Astrocyte (in vitro differentiated cells and primary cell): ENCODE results near the gene NEK10. TPM values are rescaled to one million over a fixed set of nuclear protein-coding genes. Genes with fewer than 3 reads are reported as not detected.

Experiments used
- DNase-seq: peaks from one replicate; pipeline ENCODE4 v3.0.0-alpha.2; 2010; ENCODE audit warnings: low read depth
- FAIRE-seq: peaks from 2 replicates; lab custom pipeline; 2011; peaks lifted over from hg19 to GRCh38; lab: Jason Lieb, UNC
- H2AFZ ChIP-seq: 2 replicates; pipeline ENCODE4 v1.6.0; 2012; ENCODE audit warnings: low read depth, low read length, inconsistent platforms
- H3K27ac ChIP-seq: 2 replicates; pipeline ENCODE4 v1.5.1; 2011; ENCODE audit warnings: low read depth, low read length, inconsistent platforms
- H3K27me3 ChIP-seq: 2 replicates; pipeline ENCODE4 v1.6.0; 2011; ENCODE audit warnings: low read length, inconsistent platforms; ENCODE audit not compliant: insufficient read depth
- H3K36me3 ChIP-seq: 2 replicates; pipeline ENCODE4 v1.5.1; 2011; ENCODE audit warnings: low read length, inconsistent platforms; ENCODE audit not compliant: insufficient read depth
- H3K4me1 ChIP-seq: 2 replicates; pipeline ENCODE4 v1.5.1; 2011; ENCODE audit warnings: low read length, inconsistent platforms; ENCODE audit not compliant: insufficient read depth
- H3K4me2 ChIP-seq: 2 replicates; pipeline ENCODE4 v1.6.0; 2012; ENCODE audit warnings: low read length, inconsistent platforms
- H3K4me3 ChIP-seq: 2 replicates; pipeline ENCODE4 v1.5.1; 2011; ENCODE audit warnings: low read depth, mild to moderate bottlenecking, low read length, inconsistent platforms; ENCODE audit not compliant: insufficient read depth
- H3K79me2 ChIP-seq: 2 replicates; pipeline ENCODE4 v1.6.0; 2012; ENCODE audit warnings: mild to moderate bottlenecking, low read length, inconsistent platforms; ENCODE audit not compliant: insufficient read depth
- H3K9ac ChIP-seq: 2 replicates; pipeline ENCODE4 v1.6.0; 2012; ENCODE audit warnings: mild to moderate bottlenecking, low read length, inconsistent platforms
- H3K9me3 ChIP-seq: 2 replicates; pipeline ENCODE4 v1.5.1; 2012; ENCODE audit warnings: low read depth, mild to moderate bottlenecking, low read length, inconsistent platforms; ENCODE audit not compliant: insufficient read depth
- H4K20me1 ChIP-seq: 2 replicates; pipeline ENCODE4 v1.6.0; 2012; ENCODE audit warnings: low read length, inconsistent platforms; ENCODE audit not compliant: insufficient read depth
- H3K27ac Mint-ChIP-seq: one replicate; pipeline ENCODE4 v1.8.0; 2021; ENCODE audit warnings: mild to moderate bottlenecking, mixed read lengths; ENCODE audit not compliant: unreplicated experiment
- H3K27me3 Mint-ChIP-seq: one replicate; pipeline ENCODE4 v1.8.0; 2021; ENCODE audit warnings: low read depth, mixed read lengths; ENCODE audit not compliant: unreplicated experiment
- H3K36me3 Mint-ChIP-seq: one replicate; pipeline ENCODE4 v1.8.0; 2021; ENCODE audit warnings: low read depth, mixed read lengths; ENCODE audit not compliant: unreplicated experiment
- H3K4me1 Mint-ChIP-seq: one replicate; pipeline ENCODE4 v1.8.0; 2021; ENCODE audit warnings: low read depth, mixed read lengths; ENCODE audit not compliant: unreplicated experiment
- H3K4me3 Mint-ChIP-seq: one replicate; pipeline ENCODE4 v1.8.0; 2021; ENCODE audit warnings: mild to moderate bottlenecking, moderate library complexity, mixed read lengths; ENCODE audit not compliant: unreplicated experiment
- H3K9me3 Mint-ChIP-seq: one replicate; pipeline ENCODE4 v1.8.0; 2021; ENCODE audit warnings: mild to moderate bottlenecking, mixed read lengths; ENCODE audit not compliant: unreplicated experiment
- CTCF ChIP-seq: IDR thresholded peaks from 2 replicates; pipeline ENCODE4 v1.5.1; 2011; ENCODE audit warnings: low read depth, mild to moderate bottlenecking, inconsistent platforms, low read length, moderate library complexity; ENCODE audit not compliant: insufficient read depth
- EZH2 ChIP-seq: IDR thresholded peaks from 2 replicates; pipeline ENCODE4 v1.6.1; 2012; ENCODE audit warnings: mild to moderate bottlenecking, low read length, inconsistent platforms; ENCODE audit not compliant: insufficient read depth
- total RNA-seq: library from RNA; stranded (reverse); gene quantifications from 2 replicates; pipeline ENCODE4 v1.2.1, GENCODE V29; 2021

The NEK10 gene
- total RNA-seq, 1 donor from 2014 or later = 3.2 TPM

- H3K9me3 Mint-ChIP-seq = no peaks in the 10 kb centered on the region
- H3K36me3 ChIP-seq = peaks cover 2% of the 10 kb centered on the region
- H3K9ac ChIP-seq = no peak overlapping the region
- no peak overlapping the region for H3K4me3 Mint-ChIP-seq
- no peaks in the 10 kb centered on the region for H3K27me3 ChIP-seq
- H3K36me3 Mint-ChIP-seq = peaks cover 7% of the 10 kb centered on the region
- no peaks in the 10 kb centered on the region for H3K27me3 Mint-ChIP-seq
- no peaks in the 10 kb centered on the region for H3K79me2 ChIP-seq
- no peaks in the 10 kb centered on the region for H4K20me1 ChIP-seq
- DNase-seq (no peak), FAIRE-seq (no peak)
- no peaks in the 10 kb centered on the region for H3K4me1 ChIP-seq
- no peak overlapping the region for H2AFZ ChIP-seq
- no peak overlapping the region for H3K4me3 ChIP-seq
- H3K27ac ChIP-seq = no peak overlapping the region
- H3K4me2 ChIP-seq = no peak overlapping the region
- TF ChIP-seq CTCF = no peak
- TF ChIP-seq EZH2 = no peak
- H3K9me3 ChIP-seq = no peaks in the 10 kb centered on the region
- peaks cover 3% of the 10 kb centered on the region for H3K4me1 Mint-ChIP-seq
- no peak overlapping the region for H3K27ac Mint-ChIP-seq
Measured at GRCh38 chr3:27115352-27115751, 253.8 kb downstream of the NEK10 start.

- Histone ChIP-seq H3K9me3 (no peaks in the 10 kb centered on the region), H3K4me1 (no peaks in the 10 kb centered on the region), H3K9ac (no peak overlapping the region), H3K27ac (no peak overlapping the region), H3K4me3 (no peak overlapping the region), H3K79me2 (no peaks in the 10 kb centered on the region), H3K36me3 (peaks cover 2% of the 10 kb centered on the region), H2AFZ (no peak overlapping the region), H4K20me1 (no peaks in the 10 kb centered on the region), H3K27me3 (no peaks in the 10 kb centered on the region), H3K4me2 (no peak overlapping the region)
- Mint-ChIP-seq H3K9me3 (no peaks in the 10 kb centered on the region), H3K36me3 (peaks cover 7% of the 10 kb centered on the region), H3K27me3 (no peaks in the 10 kb centered on the region), H3K4me1 (peaks cover 3% of the 10 kb centered on the region), H3K4me3 (no peak overlapping the region), H3K27ac (no peak overlapping the region)
- DNase-seq = peak; percentile 44
- FAIRE-seq = no peak
- no peak for TF ChIP-seq EZH2
- TF ChIP-seq CTCF = no peak
Measured at GRCh38 chr3:27114684-27115083, 254.5 kb downstream of the NEK10 start.

GRCh38 chr3:27114129-27114528 lies 255.1 kb downstream of the NEK10 start:
- H3K79me2 ChIP-seq = no peaks in the 10 kb centered on the region
- TF ChIP-seq CTCF = no peak
- no peak for TF ChIP-seq EZH2
- Mint-ChIP-seq H3K36me3 (peaks cover 7% of the 10 kb centered on the region), H3K27ac (no peak overlapping the region), H3K9me3 (no peaks in the 10 kb centered on the region), H3K4me3 (no peak overlapping the region), H3K27me3 (no peaks in the 10 kb centered on the region), H3K4me1 (peaks cover 3% of the 10 kb centered on the region)
- H3K4me3 ChIP-seq = no peak overlapping the region
- DNase-seq (no peak), FAIRE-seq (peak; percentile 34)
- H3K27ac ChIP-seq = no peak overlapping the region
- no peaks in the 10 kb centered on the region for H4K20me1 ChIP-seq
- H3K4me1 ChIP-seq = no peaks in the 10 kb centered on the region
- H3K9me3 ChIP-seq = no peaks in the 10 kb centered on the region
- no peak overlapping the region for H3K9ac ChIP-seq
- no peak overlapping the region for H2AFZ ChIP-seq
- H3K4me2 ChIP-seq = no peak overlapping the region
- no peaks in the 10 kb centered on the region for H3K27me3 ChIP-seq
- H3K36me3 ChIP-seq = peaks cover 2% of the 10 kb centered on the region
